Measurements from ENCODE around the gene ANKRD39.
"Not testable (repeated sequence)": the region's sequence is repeated elsewhere in the genome, so short reads cannot be mapped to it uniquely, and the experiment has no call there.

ANKRD39 gene

GRCh38 chr2:96809216-96809882 lies 48.5 kb downstream of the ANKRD39 start:
- DNase-seq = no peak

GRCh38 chr2:96808176-96808837 lies 49.5 kb downstream of the ANKRD39 start:
- no peak for DNase-seq

- no peak for DNase-seq
Measured at GRCh38 chr2:96807127-96807471, 50.7 kb downstream of the ANKRD39 start.

GRCh38 chr2:96806468-96807126 lies 51.2 kb downstream of the ANKRD39 start:
- peak; percentile 42 for DNase-seq

GRCh38 chr2:96805946-96806345 lies 51.9 kb downstream of the ANKRD39 start:
- DNase-seq = not testable (repeated sequence)

GRCh38 chr2:96804986-96805385 lies 52.8 kb downstream of the ANKRD39 start:
- no peak for DNase-seq

GRCh38 chr2:96802721-96803120 lies 55.1 kb downstream of the ANKRD39 start:
- DNase-seq = no peak

GRCh38 chr2:96801786-96802595 lies 55.8 kb downstream of the ANKRD39 start:
- no peak for DNase-seq

GRCh38 chr2:96801005-96801785 lies 56.6 kb downstream of the ANKRD39 start:
- peak; percentile 69 for DNase-seq

GRCh38 chr2:96800061-96801004 lies 57.5 kb downstream of the ANKRD39 start:
- DNase-seq = no peak

- no peak for DNase-seq
Measured at GRCh38 chr2:96799623-96799935, 58.2 kb downstream of the ANKRD39 start.

- no peak for DNase-seq
Measured at GRCh38 chr2:96798733-96799622, 58.8 kb downstream of the ANKRD39 start.

Data from right kidney (tissue), 1 donor.